ENCODE results near the gene POLR3K.
A peak's percentile ranks its signal among the peaks of the same experiment; 100 is the strongest.

Gene POLR3K

DNA sequence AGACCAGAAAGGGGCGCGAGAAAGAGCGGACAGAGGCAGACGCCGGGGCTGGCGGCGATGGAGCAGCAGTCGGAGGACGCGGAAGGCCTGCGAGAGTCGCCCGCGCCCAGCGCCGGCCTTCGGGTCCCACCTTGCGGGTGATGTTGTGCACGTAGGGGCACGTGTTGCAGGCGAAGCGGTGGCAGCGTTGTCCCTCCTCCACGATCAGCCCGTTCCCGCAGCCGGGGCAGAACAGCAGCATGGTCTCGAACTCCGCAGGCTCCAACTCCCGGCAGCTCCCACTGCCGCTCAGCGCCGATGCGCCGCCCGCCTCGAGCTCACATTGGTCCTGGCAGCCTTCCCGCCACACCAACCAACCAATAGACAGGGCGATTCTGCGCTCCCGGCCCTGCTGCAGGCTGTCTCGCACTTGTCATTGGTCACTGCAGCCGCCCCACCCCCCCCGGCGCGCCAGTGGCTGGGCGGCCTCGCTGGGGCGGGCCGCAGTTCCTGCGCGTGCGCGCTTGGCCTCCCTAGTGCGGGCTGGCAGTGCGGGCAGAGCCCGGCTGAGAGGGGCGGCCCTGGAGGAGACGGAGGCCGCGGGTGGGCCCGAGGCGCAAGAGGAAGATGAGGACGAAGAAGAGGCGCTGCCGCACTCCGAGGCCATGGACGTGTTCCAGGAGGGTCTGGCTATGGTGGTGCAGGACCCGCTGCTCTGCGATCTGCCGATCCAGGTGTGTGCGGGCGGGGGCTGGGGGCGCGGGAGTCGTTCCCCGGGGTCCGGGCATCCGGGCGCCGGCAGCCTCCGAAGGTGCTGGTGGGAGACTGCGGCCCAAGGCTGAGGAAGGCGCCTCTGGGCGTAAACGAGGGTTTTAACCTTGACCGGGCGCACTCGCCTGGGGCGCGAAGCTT lies at the start of gene POLR3K, which contains the start of gene SNRNP25:
TSS of gene POLR3K (minus strand) at position 263 of the 891 bp plus-strand sequence. CDS start at position 241, 22 bp downstream.
TSS of gene SNRNP25 (plus strand) at position 483 of the 891 bp plus-strand sequence. CDS start at position 672, 189 bp downstream.
- DNase-seq (ENCODE audit: low read depth in 2 of 2) = peak; percentile 96

GRCh38 chr16:102060-102855 lies 48.9 kb upstream of the POLR3K start:
- DNase-seq (ENCODE audit: low read depth in 2 of 2) = no peak

DNA sequence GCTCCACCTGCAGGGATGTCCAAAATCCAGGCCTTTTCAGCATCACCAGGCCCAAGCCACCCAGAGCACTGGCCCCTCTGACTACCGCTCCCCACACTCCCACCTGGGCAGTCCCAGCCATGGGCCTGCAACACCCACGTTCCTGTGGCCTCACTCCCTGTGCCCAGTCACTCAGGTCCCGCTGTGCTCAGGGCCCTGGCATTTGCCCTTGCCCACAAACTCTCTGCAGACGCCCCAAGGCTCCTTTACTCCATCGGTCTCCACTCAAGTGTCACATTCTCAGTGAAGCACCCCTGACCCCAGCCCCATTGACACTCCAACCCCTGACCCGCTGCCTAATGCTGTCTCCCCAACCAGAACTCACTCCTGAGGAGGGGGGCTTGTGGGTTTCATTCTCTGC lies 48.2 kb upstream of the POLR3K start:
- no peak for DNase-seq (ENCODE audit: low read depth in 2 of 2)

DNA sequence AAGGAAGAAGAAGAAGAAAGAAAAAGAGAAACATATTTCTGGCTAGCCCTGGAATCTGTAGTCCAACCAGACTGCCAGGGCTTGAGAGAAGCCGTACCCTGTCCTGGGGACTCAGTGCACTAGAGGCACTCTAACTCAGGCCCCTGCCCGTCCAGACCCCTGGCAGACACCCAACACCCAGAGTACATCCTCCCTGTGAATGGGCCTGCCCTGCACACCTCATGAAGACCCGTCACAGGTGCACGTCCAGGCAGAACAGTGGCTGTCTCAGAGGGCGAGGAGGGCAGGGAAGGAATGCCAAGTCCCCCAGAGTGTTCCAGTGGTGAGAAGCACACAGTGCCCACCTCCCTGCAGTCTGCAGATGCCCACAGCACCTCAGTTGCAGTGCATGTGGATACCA lies 47.6 kb upstream of the POLR3K start:
- no peak for DNase-seq (ENCODE audit: low read depth in 2 of 2)

- no peak for DNase-seq (ENCODE audit: low read depth in 2 of 2)
Observed at GRCh38 chr16:97822-98221, 44.4 kb upstream of the POLR3K start.

DNA sequence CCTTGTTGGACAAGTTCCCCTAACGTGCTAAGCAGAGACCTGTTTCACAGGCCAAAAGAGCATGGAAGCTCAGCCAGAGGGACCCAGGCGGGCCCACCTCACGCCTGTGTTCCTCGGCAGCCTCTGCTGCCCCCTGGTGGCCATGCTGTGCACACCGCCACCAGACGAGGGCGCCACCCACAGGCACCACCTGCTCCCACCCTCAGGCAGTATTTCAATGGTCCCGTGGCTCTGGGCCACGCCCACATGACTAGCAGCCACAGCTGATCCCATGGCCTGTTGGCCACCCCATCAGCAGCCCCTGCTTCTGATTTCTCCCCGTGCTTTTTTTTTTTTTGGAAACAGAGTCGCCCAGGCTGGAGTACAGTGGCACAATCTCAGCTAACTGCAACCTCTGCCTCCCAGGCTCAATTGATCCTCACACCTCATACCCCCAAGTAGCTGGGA lies 43.5 kb upstream of the POLR3K start:
- peak; percentile 51 to 55 for DNase-seq (ENCODE audit: low read depth in 2 of 2)

GRCh38 chr16:94918-95265 lies 41.5 kb upstream of the POLR3K start:
- no peak for DNase-seq (ENCODE audit: low read depth in 2 of 2)

DNA sequence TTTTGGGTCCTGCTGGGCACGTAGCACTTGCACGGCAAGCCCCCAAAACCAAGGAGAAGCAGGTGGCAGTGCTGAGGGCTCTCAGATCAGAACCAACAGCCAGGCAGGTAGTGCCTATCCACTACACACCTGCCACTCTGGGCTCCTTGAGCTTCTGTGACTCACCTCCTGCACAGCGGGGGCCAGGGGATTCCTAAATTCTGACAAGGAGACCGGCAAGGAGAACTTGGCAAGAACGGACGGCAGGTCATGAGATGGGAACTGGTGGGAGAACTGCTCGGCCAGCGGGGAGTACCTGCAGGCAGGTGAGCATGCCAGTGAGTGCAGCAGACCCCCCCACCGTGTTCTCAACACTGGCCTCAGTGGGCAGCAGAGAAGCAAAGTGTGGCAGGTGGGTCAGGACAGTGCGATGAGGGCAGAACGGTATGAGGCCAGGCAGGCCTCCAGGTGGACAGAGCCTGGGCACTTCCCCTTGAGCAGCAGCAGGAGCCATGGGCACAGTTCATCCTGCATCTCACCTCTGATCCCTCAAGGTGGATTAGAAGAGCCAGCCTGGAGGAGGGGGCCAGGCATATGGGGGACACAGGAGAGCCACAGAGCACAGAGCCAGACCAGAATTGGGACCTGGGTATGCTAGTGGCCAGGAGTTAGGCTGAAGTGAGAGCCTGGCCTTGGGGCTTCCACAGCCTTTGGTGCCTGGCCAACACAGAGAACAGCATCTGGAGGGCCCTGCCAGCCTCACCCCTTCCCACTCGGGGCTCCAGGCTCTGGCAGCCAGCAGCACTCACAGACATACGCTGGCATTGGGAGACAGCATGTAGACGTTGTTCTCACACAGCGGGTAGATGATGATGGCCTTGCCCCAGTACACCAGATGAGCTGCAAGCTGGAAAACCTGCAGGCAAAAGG lies 39.3 kb upstream of the POLR3K start:
- no peak for DNase-seq (ENCODE audit: low read depth in 2 of 2)

DNA sequence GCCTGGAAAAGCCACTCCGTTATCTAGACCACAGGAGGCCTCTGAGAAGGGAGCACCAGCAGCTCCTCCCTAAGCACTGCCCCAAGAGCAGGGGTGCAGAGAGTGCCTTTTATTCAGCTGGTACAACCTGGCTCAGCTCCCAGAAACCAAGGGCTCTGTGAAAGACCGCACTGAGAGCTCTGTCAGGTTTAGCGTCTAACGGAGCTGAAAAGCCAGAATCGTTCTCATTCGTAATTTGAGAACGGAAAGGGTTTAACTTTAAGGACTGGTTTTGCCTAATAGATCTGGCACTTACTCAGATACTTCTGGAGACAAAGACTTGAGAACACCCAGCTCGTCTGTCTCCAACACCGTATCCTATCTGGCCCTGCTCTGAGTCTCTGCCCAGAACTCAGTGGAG lies 38.1 kb upstream of the POLR3K start:
- no peak for DNase-seq (ENCODE audit: low read depth in 2 of 2)

DNA sequence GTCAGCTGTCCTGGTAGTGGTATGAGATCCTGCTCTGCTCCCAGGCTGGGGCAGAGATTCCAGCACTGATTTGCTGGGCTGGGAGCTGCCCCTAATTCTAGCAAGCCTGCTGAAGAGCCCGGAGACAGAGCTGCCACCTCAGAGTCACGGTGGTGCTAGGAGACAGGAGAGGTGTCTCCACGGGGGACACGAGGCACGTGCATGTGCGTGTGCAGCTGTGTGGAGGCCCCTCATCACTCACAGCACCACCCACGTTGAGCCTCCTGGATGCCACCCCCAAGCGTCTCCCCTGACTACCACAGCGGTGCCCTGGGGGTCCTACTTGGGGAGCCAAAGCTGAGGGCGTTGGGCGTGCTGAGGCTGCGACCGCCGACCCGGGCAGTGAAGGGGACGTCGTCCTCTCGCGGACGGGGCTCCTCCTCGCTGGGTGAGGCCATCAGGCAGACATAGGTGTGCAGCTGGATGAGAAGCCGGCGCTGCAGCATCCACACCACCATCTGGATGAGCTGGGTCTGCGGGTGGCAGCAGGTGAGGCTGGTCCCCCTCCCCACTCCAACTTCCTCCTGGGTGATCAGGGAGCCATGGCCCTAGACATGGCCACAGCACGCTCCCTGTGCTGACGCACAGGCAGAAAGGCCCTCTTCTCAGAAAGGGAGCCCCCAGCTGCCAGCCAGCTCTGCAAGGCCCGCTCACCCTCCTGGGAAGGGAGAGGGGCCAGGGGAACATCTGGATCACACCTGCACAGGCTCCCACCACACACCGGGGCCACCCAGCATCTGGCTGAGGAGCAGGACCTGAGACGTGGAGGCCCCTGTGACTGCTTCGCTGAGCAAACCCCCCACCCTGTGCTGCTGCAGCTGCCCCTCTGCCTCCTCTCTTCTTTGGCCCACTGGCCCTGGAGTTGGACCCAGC lies 36.2 kb upstream of the POLR3K start:
- DNase-seq (ENCODE audit: low read depth in 2 of 2) = no peak

DNA sequence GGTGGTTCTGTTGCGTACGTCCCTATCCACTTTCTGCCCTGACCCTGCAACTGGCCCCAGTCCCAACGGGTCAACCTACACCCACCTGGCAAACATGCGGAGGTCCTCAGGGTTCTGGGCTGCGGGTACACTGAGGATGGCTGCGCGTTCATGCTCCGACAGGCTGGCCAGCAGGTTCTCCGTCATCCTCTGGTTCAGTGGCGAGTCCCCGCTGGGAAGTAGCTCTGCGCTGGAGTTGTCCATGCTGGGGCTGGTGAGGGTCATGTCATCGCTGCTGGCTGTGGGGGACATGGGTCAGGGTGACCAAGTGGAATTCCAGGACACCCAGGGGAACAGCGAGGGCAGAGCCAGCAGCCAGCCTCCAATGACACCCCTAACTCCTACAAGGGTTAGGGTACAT lies 35.2 kb upstream of the POLR3K start:
- no peak for DNase-seq (ENCODE audit: low read depth in 2 of 2)

- DNase-seq (ENCODE audit: low read depth in 2 of 2) = no peak
Observed at GRCh38 chr16:86483-86952, 33.1 kb upstream of the POLR3K start.

- no peak for DNase-seq (ENCODE audit: low read depth in 2 of 2)
Observed at GRCh38 chr16:85865-86264, 32.5 kb upstream of the POLR3K start.

DNA sequence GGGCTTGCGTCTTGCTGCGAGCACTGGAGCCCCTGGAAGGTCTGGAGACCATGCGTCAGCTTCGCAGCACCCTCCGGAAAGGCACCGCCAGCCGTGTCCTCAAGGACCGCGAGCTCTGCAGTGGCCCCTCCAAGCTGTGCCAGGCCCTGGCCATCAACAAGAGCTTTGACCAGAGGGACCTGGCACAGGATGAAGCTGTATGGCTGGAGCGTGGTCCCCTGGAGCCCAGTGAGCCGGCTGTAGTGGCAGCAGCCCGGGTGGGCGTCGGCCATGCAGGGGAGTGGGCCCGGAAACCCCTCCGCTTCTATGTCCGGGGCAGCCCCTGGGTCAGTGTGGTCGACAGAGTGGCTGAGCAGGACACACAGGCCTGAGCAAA lies 32.0 kb upstream of the POLR3K start:
- no peak for DNase-seq (ENCODE audit: low read depth in 2 of 2)

GRCh38 chr16:84718-85406 lies 31.5 kb upstream of the POLR3K start:
- no peak for DNase-seq (ENCODE audit: low read depth in 2 of 2)

DNA sequence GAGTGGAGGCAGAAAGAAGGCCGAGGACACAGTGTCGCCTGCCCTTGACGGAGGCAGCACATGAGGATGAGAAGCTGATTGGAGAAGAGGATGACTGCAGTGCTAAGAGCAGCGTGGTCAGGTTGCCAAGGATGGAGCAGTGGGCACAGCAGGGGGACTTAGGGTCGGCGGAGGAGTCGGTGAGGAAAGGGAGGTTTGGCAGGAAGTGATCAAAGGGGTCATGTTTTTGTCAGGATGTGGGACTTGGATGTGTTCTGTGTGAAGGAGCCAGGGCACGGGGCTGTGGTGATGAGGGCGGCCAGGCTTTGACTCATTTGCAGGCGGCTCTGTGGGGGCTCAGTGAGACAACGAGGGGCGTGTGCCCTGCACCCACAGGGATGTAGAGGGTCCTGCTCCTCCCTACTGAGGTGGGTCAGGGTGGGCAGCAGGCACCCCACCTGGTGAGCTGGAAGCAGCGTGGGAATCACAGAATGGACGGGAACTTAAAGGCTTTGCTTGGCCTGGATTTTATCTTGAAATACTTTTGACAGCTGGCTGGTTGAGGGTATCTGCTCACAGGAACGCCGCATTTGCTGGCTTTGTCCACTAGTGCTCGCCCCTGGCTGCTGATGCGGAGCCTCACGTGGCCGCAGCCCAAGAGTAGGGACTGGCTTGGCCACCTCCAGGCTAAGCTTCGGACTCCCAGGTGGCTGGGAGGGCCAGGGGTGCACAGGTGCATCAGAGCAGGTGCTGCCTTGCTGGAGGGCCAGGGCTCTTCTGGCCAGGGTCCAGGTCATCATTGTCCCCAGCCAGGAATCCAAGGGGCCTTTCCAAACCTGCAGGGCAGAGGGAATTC lies 30.6 kb upstream of the POLR3K start:
- no peak for DNase-seq (ENCODE audit: low read depth in 2 of 2)

- no peak for DNase-seq (ENCODE audit: low read depth in 2 of 2)
Observed at GRCh38 chr16:83060-83603, 29.7 kb upstream of the POLR3K start.

DNA sequence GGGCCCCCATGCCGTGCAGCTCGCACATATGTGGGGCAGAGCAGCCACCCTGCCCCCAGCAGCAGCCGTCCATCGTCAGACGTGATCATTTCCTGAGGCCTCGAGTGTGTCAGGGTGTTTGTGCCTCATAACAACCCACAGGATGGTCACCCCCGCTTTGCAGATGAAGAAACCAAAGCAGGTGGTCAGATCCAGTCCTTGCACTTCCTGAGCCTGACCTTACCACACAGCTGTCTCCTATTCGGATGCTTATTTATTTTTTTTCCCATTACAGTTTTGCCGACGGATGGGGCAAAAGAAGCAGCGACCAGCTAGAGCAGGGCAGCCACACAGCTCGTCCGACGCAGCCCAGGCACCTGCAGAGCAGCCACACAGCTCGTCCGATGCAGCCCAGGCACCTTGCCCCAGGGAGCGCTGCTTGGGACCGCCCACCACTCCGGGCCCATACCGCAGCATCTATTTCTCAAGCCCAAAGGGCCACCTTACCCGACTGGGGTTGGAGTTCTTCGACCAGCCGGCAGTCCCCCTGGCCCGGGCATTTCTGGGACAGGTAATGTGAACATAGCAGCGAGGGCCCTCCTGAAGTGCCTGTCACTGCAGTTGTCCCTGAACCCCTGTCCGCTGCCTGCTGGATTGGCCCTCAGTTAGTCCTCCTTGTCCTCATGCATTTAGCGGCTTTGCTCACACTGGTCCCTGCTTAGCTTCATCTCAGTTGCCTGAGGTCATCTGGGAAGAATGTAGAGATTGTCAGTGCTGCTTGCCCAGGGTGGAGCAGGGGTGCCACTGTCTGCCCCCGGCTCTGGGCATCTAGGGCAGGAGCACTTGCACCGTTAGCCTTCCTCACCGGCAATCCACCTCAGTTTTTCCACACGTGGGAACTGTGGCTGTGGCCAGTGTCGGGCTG lies 26.0 kb upstream of the POLR3K start:
- DNase-seq (ENCODE audit: low read depth in 2 of 2) = no peak

Measured in fibroblast of skin of left quadriceps (primary cell).